ENCODE results near the gene PIK3CB.
"Not testable (repeated sequence)": the region's sequence is repeated elsewhere in the genome, so short reads cannot be mapped to it uniquely, and the experiment has no call there.

Gene PIK3CB

DNA sequence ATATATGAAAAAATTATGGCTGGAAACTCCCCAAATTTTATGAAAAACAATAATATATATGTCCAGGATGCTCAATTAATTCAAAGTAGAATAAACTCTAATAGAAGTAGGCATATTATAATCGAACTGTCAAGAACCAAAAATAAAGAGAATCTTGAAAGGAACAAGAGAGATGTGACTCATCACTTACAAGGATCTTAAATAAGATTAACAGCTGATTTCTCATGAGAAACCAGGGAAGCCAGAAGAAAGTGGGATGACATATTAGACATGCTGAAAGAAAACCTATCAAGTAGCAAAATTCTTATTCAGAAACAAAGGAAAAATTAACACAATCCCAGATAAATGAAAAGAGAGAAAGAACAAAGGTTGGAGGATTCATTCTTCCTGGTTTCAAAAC lies 159.3 kb downstream of the PIK3CB start:
- DNase-seq = no peak

- peak; percentile 93 for DNase-seq
Measured at GRCh38 chr3:138673641-138674530, 160.8 kb downstream of the PIK3CB start.

DNA sequence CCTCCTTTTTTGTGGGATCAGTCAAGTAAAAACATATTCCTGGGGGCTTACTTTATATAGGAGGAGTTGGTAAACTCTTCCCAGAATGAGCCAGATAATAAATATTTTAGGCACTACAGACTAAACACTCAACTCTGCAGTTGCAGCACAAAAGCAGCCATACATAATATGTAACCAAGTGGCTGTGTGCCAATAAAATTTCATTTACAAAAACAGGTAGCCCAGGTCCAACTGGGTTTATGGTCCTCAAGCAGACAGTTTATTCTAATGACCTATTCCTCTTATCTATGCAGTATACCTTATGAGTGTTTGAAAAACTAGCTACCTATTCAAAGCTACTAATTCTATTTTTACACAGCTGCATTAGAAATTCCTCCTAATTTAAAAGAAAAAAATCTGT lies 164.3 kb downstream of the PIK3CB start:
- DNase-seq = no peak

- no peak for DNase-seq
Measured at GRCh38 chr3:138668107-138668506, 166.6 kb downstream of the PIK3CB start.

GRCh38 chr3:138657508-138657907 lies 177.2 kb downstream of the PIK3CB start:
- no peak for DNase-seq

GRCh38 chr3:138653567-138653966 lies 181.2 kb downstream of the PIK3CB start:
- DNase-seq = no peak

DNA sequence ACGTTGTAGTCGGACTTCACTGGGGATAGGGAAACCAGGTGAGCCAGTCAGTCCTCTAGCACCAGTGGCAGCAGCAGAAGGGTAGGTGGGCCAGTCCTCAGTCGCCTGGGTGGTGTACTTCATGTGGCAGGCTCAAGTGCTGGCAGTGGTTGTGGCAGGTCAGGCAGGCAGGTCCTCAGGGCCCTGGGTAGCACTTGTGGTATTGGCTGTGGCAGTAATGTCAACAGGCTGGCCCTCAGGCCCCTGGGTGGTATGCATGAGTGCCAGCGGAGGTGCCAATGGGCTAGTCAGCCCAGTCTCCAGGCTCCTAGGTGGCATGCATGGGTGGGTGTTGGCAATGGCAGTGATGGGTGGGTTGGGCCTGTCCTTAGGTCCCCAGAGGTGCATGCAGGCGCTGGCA lies 185.6 kb downstream of the PIK3CB start:
- DNase-seq = no peak

DNA sequence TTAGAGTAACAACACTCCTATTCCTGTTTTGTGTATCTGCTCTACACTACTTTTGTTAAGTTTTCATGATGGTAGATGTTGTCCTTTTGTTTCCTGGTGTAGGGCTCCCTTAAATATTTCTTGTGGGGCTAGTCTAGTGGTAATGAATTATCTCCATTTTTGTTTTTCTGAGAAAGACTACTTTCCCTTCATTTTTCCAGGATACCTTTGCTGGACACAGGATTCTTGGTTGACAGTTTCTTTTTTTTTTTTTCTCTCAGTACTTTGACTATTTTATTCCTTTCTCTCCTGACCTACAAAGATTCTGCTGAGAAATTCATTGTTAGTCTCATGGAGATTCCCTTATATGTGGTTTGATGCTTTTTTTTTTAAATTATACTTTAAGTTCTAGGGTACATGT lies 188.2 kb downstream of the PIK3CB start:
- DNase-seq = no peak

DNA sequence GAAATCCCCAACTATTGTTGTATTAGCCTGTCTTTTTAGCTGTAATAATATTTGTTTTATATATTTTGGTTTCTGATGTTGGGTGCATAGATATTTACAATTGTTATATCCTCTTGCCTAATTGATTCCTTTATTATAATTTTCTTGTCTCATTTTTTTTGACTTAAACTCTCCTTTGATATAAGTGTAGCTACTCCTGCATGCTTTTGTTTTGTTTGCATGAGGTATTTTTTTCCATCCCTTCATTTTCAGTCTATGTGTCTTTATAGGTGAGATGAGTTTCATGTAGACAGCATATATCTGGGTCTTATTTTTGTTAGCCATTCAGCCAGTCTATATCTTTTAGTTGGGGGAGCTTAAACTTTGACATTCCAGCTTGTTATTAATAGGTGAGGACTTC lies 188.7 kb downstream of the PIK3CB start:
- no peak for DNase-seq

GRCh38 chr3:138642927-138643253 lies 191.8 kb downstream of the PIK3CB start:
- no peak for DNase-seq

DNA sequence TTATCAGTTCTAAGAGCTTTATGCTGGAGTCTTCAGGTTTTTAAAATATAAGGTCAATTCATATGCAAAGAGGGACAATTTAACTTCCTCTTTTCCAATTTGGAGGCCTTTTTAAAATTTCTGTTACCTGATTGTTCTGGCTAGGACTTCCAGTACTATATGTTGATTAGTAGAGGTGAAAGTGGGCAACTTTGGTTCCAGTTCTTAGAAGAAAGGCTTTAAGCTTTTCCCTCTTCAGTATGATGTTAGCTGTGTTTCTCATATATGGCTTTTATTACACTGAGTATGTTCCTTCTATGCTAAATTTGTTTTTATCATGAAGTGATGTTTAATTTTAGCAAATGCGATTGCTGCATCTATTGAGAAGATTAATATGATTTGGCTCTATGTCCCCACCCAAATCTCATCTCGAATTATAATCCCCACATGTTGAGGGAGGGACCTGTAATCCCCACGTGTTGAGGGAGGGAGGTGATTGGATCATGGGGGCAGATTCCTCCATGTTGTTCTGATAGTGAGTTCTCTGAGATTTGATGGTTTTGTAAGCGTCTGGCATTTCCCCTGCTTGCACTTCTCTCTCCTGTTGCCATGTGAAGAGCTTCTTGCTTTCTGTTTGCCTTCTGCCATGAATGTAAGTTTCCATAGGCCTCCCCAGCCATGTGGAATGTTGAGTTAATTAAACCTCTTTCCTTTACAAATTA lies 192.4 kb downstream of the PIK3CB start:
- DNase-seq = no peak

DNA sequence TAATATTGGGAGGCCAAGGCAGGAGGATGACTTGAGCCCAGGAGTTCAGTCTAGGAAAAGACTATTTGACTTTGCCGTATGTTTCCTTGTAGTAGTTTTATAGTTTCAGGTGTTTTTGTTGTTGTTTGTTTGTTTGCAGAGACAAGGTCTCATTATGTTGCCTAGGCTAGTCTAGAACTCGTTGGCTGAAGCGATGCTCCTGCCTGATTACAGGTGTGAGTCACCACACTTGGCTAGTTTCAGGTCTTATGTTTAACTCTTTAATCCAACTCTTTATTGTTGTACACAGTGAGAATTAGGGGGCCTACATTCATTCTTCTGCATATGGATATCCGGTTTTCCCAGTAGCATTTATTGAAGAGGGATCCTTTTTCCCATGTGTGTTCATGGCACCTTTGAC lies 194.2 kb downstream of the PIK3CB start:
- no peak for DNase-seq

GRCh38 chr3:138638641-138639040 lies 196.1 kb downstream of the PIK3CB start:
- no peak for DNase-seq

DNA sequence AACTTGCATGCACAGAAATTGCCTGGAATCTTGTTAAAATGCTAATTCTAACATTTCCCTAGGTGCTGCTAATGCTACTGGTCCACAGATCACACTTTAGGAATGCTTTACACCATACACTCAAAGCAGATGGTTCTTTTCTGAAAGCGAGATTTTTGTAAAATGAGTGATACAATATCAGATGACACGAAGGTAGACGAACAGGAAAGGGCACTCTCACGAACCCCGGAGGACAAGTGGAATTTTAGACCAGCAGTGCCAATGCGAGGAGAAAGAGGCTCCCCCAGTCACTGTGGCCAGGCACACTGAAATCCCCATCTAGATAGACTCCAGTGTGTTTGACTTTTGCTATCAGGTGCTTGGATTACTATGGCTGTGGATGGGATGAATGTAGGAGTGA lies 205.2 kb downstream of the PIK3CB start:
- DNase-seq = no peak

- DNase-seq = no peak
Measured at GRCh38 chr3:138625707-138626365, 208.9 kb downstream of the PIK3CB start.

DNA sequence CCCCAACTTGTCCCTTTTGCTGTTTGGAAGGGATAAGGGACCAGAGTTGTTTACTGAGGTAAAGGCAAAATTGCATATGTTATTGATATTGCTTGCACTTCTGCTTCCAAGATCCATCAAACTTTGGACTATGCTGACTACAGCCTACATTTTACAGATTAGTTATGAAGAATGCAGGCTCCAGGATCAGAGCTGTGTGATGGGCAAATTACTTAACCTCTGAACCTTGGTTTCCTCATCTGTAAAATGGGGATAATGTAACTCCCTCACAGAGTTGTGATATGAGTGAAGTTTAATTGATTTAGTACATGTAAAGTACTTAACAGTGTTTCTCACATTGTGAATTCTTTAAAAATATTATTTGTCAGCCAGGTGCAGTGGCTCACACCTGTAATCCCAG lies 210.2 kb downstream of the PIK3CB start:
- DNase-seq = no peak

GRCh38 chr3:138620431-138620830 lies 214.3 kb downstream of the PIK3CB start:
- DNase-seq = no peak

DNA sequence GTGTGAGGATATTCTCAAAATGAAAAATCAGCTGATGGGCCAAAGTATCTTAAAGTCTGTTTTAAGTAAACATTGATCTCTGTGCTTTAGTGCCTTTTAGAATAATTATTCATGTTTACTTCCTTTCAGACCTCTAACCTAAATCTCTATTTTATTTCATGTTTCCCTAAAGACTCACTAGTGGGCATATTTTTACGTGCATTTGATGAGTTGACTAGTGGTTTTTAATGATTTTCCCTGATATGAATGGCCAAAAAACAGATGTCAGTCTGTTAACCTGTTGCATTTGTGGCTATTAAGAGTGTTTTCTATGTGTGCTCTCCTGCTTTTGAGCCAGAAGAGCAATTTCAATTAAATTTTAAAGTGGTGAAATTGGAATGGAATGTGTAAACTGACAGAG lies 219.3 kb downstream of the PIK3CB start:
- no peak for DNase-seq

- DNase-seq = no peak
Measured at GRCh38 chr3:138609898-138610266, 224.8 kb downstream of the PIK3CB start.

GRCh38 chr3:138608322-138609135 lies 226.2 kb downstream of the PIK3CB start, which contains the start of gene FAIM:
TSS of gene FAIM (plus strand) at chr3:138608771. CDS start at chr3:138619727, 10,956 bp downstream.
- no peak for DNase-seq

- DNase-seq = not testable (repeated sequence)
Measured at GRCh38 chr3:138604106-138604595, 230.6 kb downstream of the PIK3CB start.

Measured in DMS 273 treated with DMSO at 0.1 percent for 48 hours (cell line).